ENCODE measurements around the gene KANSL1L.

DNA sequence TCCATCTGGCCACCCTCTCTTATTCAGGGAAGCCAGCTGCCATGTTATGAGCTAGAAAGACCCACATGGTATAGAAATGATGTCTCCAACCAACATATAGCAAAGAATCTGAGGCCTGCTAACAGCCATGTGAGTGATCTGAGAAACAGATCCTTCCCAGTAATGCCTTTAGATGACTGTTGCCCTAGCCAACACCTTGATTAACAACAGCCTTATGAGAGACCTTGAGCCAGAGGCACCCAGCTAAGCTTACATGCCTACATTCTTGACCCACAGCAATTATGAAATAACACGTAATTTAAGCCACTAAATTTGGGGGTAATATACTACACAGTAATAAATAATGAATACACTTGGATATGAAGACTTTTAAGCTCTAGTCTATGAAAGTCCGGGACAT lies 13.0 kb downstream of the KANSL1L start:
- TF ChIP-seq, protein P1, sequence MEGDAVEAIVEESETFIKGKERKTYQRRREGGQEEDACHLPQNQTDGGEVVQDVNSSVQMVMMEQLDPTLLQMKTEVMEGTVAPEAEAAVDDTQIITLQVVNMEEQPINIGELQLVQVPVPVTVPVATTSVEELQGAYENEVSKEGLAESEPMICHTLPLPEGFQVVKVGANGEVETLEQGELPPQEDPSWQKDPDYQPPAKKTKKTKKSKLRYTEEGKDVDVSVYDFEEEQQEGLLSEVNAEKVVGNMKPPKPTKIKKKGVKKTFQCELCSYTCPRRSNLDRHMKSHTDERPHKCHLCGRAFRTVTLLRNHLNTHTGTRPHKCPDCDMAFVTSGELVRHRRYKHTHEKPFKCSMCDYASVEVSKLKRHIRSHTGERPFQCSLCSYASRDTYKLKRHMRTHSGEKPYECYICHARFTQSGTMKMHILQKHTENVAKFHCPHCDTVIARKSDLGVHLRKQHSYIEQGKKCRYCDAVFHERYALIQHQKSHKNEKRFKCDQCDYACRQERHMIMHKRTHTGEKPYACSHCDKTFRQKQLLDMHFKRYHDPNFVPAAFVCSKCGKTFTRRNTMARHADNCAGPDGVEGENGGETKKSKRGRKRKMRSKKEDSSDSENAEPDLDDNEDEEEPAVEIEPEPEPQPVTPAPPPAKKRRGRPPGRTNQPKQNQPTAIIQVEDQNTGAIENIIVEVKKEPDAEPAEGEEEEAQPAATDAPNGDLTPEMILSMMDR (IDR thresholded peaks at IDR 0.05): no peak
- TF ChIP-seq POLR2A (IDR thresholded peaks at IDR 0.05): no peak

Data from heart left ventricle (tissue), 13 donors.